KOPT-K1 (cell line): Measurements from ENCODE around the gene TMEM86A.
"Not testable (repeated sequence)": the region's sequence is repeated elsewhere in the genome, so short reads cannot be mapped to it uniquely, and the experiment has no call there.

ENCODE experiments used
- H3K27ac ChIP-seq: fragments of 200-600 bp; sonication (generic); 2 replicates; pipeline ENCODE4 v1.5.1; 2016; ENCODE audit warnings: antibody characterized with exemption, mild to moderate bottlenecking, low read depth, low read length; ENCODE audit not compliant: poor library complexity, severe bottlenecking
- H3K36me3 ChIP-seq: fragments of 200-600 bp; sonication (generic); 2 replicates; pipeline ENCODE4 v1.5.1; 2017; ENCODE audit warnings: antibody characterized with exemption, mild to moderate bottlenecking, low read length, moderate library complexity; ENCODE audit not compliant: insufficient read depth
- H3K9me3 ChIP-seq: fragments of 200-600 bp; sonication (generic); 2 replicates; pipeline ENCODE4 v1.5.1; 2017; ENCODE audit warnings: antibody characterized with exemption, low read length, mild to moderate bottlenecking; ENCODE audit not compliant: insufficient read depth, poor library complexity, severe bottlenecking

Gene TMEM86A

GRCh38 chr11:18698341-18699268, at the start of gene TMEM86A:
Gene TMEM86A (plus strand): TSS chr11:18698779. CDS start chr11:18698887, 108 bp downstream.
- no peaks in the 10 kb centered on the region for H3K36me3 ChIP-seq
- no peak within 1 kb of the TSS for H3K27ac ChIP-seq

GRCh38 chr11:18650353-18650752, 48.2 kb upstream of the TMEM86A start:
- Histone ChIP-seq H3K36me3 (no peaks in the 10 kb centered on the region), H3K27ac (peak overlapping the region; percentile 44), H3K9me3 (no peaks in the 10 kb centered on the region)

More at GRCh38 chr11:18698341-18699268, at the start of gene TMEM86A:
- H3K9me3 ChIP-seq = no peaks in the 10 kb centered on the region

- no peaks in the 10 kb centered on the region for H3K9me3 ChIP-seq
- no peaks in the 10 kb centered on the region for H3K36me3 ChIP-seq
- peak overlapping the region; percentile 44 for H3K27ac ChIP-seq
Observed at GRCh38 chr11:18650859-18651557, 47.6 kb upstream of the TMEM86A start.

- H3K36me3 ChIP-seq = no peaks in the 10 kb centered on the region
- no peak overlapping the region for H3K27ac ChIP-seq
- no peaks in the 10 kb centered on the region for H3K9me3 ChIP-seq
Observed at GRCh38 chr11:18657673-18658072, 40.9 kb upstream of the TMEM86A start.

GRCh38 chr11:18665353-18665872, 33.2 kb upstream of the TMEM86A start:
- not testable (repeated sequence) for H3K27ac ChIP-seq, H3K36me3 ChIP-seq, H3K9me3 ChIP-seq

- Histone ChIP-seq H3K36me3 (no peaks in the 10 kb centered on the region), H3K9me3 (no peaks in the 10 kb centered on the region)
Observed at GRCh38 chr11:18668131-18668530, 30.4 kb upstream of the TMEM86A start.

GRCh38 chr11:18669219-18669596, 29.4 kb upstream of the TMEM86A start:
- no peaks in the 10 kb centered on the region for H3K36me3 ChIP-seq
- H3K9me3 ChIP-seq = no peaks in the 10 kb centered on the region
- no peak overlapping the region for H3K27ac ChIP-seq

More at GRCh38 chr11:18668131-18668530, 30.4 kb upstream of the TMEM86A start:
- H3K27ac ChIP-seq = no peak overlapping the region

- Histone ChIP-seq H3K36me3 (no peaks in the 10 kb centered on the region), H3K9me3 (no peaks in the 10 kb centered on the region), H3K27ac (no peak overlapping the region)
Observed at GRCh38 chr11:18669711-18670110, 28.9 kb upstream of the TMEM86A start.

- H3K36me3 ChIP-seq = no peaks in the 10 kb centered on the region
- no peaks in the 10 kb centered on the region for H3K9me3 ChIP-seq
- no peak overlapping the region for H3K27ac ChIP-seq
Observed at GRCh38 chr11:18671246-18671645, 27.3 kb upstream of the TMEM86A start.

GRCh38 chr11:18672209-18672608, 26.4 kb upstream of the TMEM86A start:
- H3K36me3 ChIP-seq, H3K9me3 ChIP-seq, H3K27ac ChIP-seq: not testable (repeated sequence)

GRCh38 chr11:18676803-18677202, 21.8 kb upstream of the TMEM86A start:
- Histone ChIP-seq H3K9me3 (no peaks in the 10 kb centered on the region), H3K36me3 (no peaks in the 10 kb centered on the region), H3K27ac (no peak overlapping the region)

- no peaks in the 10 kb centered on the region for H3K9me3 ChIP-seq
- no peak overlapping the region for H3K27ac ChIP-seq
- no peaks in the 10 kb centered on the region for H3K36me3 ChIP-seq
Observed at GRCh38 chr11:18677560-18677959, 21.0 kb upstream of the TMEM86A start.

GRCh38 chr11:18681949-18682348, 16.6 kb upstream of the TMEM86A start:
- not testable (repeated sequence) for H3K36me3 ChIP-seq, H3K9me3 ChIP-seq, H3K27ac ChIP-seq

- H3K36me3 ChIP-seq = no peaks in the 10 kb centered on the region
- H3K9me3 ChIP-seq = no peaks in the 10 kb centered on the region
- no peak overlapping the region for H3K27ac ChIP-seq
Observed at GRCh38 chr11:18682466-18682865, 16.1 kb upstream of the TMEM86A start.

GRCh38 chr11:18684267-18684666, 14.3 kb upstream of the TMEM86A start:
- no peak overlapping the region for H3K27ac ChIP-seq
- no peaks in the 10 kb centered on the region for H3K9me3 ChIP-seq
- H3K36me3 ChIP-seq = no peaks in the 10 kb centered on the region
